ENCODE results near the gene ZMYND8. TPM values are rescaled to one million over a fixed set of nuclear protein-coding genes. Genes with fewer than 3 reads are reported as not detected.
"Not testable (repeated sequence)": the region's sequence is repeated elsewhere in the genome, so short reads cannot be mapped to it uniquely, and the experiment has no call there.

Gene ZMYND8
- total RNA-seq, 4 donors from 2014 or later = 41.6 to 79.4 (median 60.7) TPM

DNA sequence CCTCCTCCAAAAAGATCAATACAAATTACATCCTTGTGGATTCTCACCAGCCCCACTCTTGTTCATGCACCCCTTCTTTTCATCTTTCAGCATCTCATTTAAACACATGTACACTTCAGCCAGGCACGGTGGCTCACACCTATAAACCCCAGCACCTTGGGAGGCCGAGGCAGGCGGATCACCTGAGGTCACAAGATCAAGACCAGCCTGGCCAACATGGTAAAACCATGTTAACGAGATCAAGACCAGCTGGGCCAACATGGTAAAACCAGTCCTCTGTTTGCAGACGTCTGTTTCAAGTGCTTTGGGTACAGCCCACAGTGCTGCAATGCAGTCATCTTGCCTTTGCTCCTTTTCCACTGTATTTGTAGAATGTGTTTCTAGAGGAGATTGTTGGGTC is 45.3 kb downstream of the ZMYND8 start:
- H3K9me3 ChIP-seq = no peaks in the 10 kb centered on the region
- in situ Hi-C loops (cut with MboI; ENCODE audit: low pct_ligation_motif_present in 1 of 4, low pct_unique_long_range_greater_than_20kb in 1 of 4, low sequenced_read_pairs in 3 of 4) (loop anchor here in 1 of 4 donors (10.0 kb wide), 1 partner anchor 54 kb away; no protein-coding TSS in a partner anchor), intact Hi-C loops (cut with DNase I; ENCODE audit: low total_unique reads) (loop anchor here (5.0 kb wide), 1 partner anchor 781 kb away; no protein-coding TSS in a partner anchor)
- peaks cover 9 to 29% (median 15%) of the 10 kb centered on the region in 4 donors for H3K4me1 ChIP-seq
- DNase-seq = no peak
- H3K36me3 ChIP-seq = peaks cover 0 to 26% (median 10%) of the 10 kb centered on the region in 4 donors
- WGBS, 2 donors (ENCODE audit: low coverage in 1 of 2) = 88 to 96% methylated on average over 3 to 5 of the region's 5 CpGs
- no peak overlapping the region for H3K27ac ChIP-seq
- H3K4me3 ChIP-seq = no peak overlapping the region
- no peak for TF ChIP-seq EP300 (IDR thresholded peaks at IDR 0.05; ENCODE audit: low read depth)
- TF ChIP-seq POLR2A (IDR thresholded peaks at IDR 0.05) = no peak
- TF ChIP-seq, protein P1, sequence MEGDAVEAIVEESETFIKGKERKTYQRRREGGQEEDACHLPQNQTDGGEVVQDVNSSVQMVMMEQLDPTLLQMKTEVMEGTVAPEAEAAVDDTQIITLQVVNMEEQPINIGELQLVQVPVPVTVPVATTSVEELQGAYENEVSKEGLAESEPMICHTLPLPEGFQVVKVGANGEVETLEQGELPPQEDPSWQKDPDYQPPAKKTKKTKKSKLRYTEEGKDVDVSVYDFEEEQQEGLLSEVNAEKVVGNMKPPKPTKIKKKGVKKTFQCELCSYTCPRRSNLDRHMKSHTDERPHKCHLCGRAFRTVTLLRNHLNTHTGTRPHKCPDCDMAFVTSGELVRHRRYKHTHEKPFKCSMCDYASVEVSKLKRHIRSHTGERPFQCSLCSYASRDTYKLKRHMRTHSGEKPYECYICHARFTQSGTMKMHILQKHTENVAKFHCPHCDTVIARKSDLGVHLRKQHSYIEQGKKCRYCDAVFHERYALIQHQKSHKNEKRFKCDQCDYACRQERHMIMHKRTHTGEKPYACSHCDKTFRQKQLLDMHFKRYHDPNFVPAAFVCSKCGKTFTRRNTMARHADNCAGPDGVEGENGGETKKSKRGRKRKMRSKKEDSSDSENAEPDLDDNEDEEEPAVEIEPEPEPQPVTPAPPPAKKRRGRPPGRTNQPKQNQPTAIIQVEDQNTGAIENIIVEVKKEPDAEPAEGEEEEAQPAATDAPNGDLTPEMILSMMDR (IDR thresholded peaks at IDR 0.05) = no peak
- no peak for TF ChIP-seq POLR2AphosphoS5 (IDR thresholded peaks at IDR 0.05)
- H3K27me3 ChIP-seq = no peaks in the 10 kb centered on the region

- 89 to 93% methylated on average over 6 to 8 of the region's 8 CpGs for WGBS, 2 donors (ENCODE audit: low coverage in 1 of 2)
- no peaks in the 10 kb centered on the region for H3K27me3 ChIP-seq
These were observed 45.8 kb downstream of the ZMYND8 start for GRCh38 chr20:47310729-47311128.

GRCh38 chr20:47309806-47310426 is 46.6 kb downstream of the ZMYND8 start:
- WGBS, 2 donors (ENCODE audit: low coverage in 1 of 2) = 63 to 94% methylated on average over 7 to 11 of the region's 11 CpGs
- Histone ChIP-seq H3K27ac (peak overlapping the region; percentile 3 to 64 (median 41)), H3K4me3 (no peak overlapping the region), H3K9me3 (no peaks in the 10 kb centered on the region), H3K4me1 (peaks cover 3 to 20% (median 6%) of the 10 kb centered on the region in 4 donors), H3K36me3 (peaks cover 0 to 29% (median 10%) of the 10 kb centered on the region in 4 donors), H3K27me3 (no peaks in the 10 kb centered on the region)
- in situ Hi-C loops (cut with MboI; ENCODE audit: low pct_ligation_motif_present in 1 of 4, low pct_unique_long_range_greater_than_20kb in 1 of 4, low sequenced_read_pairs in 3 of 4) (loop anchor here in 1 of 4 donors (10.0 kb wide), 1 partner anchor 55 kb away; no protein-coding TSS in a partner anchor), intact Hi-C loops (cut with DNase I; ENCODE audit: low total_unique reads) (loop anchor here (5.0 kb wide), 1 partner anchor 782 kb away; no protein-coding TSS in a partner anchor)
- TF ChIP-seq EP300 (IDR thresholded peaks at IDR 0.05; ENCODE audit: low read depth) (no peak), POLR2A (IDR thresholded peaks at IDR 0.05) (no peak), POLR2AphosphoS5 (IDR thresholded peaks at IDR 0.05) (no peak)
- TF ChIP-seq, protein P1 (IDR thresholded peaks at IDR 0.05) = no peak
- DNase-seq = no peak

More at GRCh38 chr20:47310729-47311128, 45.8 kb downstream of the ZMYND8 start:
- no peak for TF ChIP-seq EP300 (IDR thresholded peaks at IDR 0.05; ENCODE audit: low read depth)
- TF ChIP-seq, protein P1 (IDR thresholded peaks at IDR 0.05) = no peak
- TF ChIP-seq POLR2A (IDR thresholded peaks at IDR 0.05) = no peak
- TF ChIP-seq POLR2AphosphoS5 (IDR thresholded peaks at IDR 0.05) = no peak
- Histone ChIP-seq H3K27ac (no peak overlapping the region), H3K4me1 (peaks cover 4 to 24% (median 11%) of the 10 kb centered on the region in 4 donors), H3K9me3 (no peaks in the 10 kb centered on the region), H3K36me3 (peaks cover 0 to 29% (median 10%) of the 10 kb centered on the region in 4 donors), H3K4me3 (no peak overlapping the region)
- in situ Hi-C loops (cut with MboI; ENCODE audit: low pct_ligation_motif_present in 1 of 4, low pct_unique_long_range_greater_than_20kb in 1 of 4, low sequenced_read_pairs in 3 of 4) (loop anchor here in 1 of 4 donors (10.0 kb wide), 1 partner anchor 54 kb away; no protein-coding TSS in a partner anchor), intact Hi-C loops (cut with DNase I; ENCODE audit: low total_unique reads) (loop anchor here (5.0 kb wide), 1 partner anchor 782 kb away; no protein-coding TSS in a partner anchor)
- DNase-seq = no peak

DNA sequence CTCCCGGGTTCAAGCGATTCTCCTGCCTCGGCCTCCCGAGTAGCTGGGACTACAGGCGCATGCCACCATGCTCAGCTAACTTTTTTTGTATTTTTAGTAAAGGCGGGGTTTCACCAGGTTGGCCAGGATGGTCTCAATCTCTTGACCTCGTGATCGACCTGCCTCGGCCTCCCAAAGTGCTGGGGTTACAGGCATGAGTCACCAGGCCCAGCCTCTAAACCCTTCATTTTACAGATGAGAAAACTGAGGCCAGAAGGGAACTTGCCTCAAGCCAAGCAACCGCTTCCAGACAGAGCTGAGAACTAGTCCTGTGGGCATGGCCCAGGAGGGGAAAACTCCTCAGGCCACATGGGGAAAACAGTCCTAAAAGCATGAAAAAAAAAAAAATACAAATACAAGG is 47.1 kb downstream of the ZMYND8 start:
- peaks cover 8 to 20% (median 10%) of the 10 kb centered on the region in 4 donors for H3K4me1 ChIP-seq
- WGBS, 2 donors (ENCODE audit: low coverage in 1 of 2) = 98 to 100% methylated on average over 1 to 10 of the region's 10 CpGs
- in situ Hi-C loops (cut with MboI; ENCODE audit: low pct_ligation_motif_present in 1 of 4, low pct_unique_long_range_greater_than_20kb in 1 of 4, low sequenced_read_pairs in 3 of 4) = no loop called here
- intact Hi-C loops (cut with DNase I; ENCODE audit: low total_unique reads) = no loop called here
- H3K36me3 ChIP-seq = peaks cover 0 to 29% (median 10%) of the 10 kb centered on the region in 4 donors
- H3K4me3 ChIP-seq = no peak overlapping the region
- DNase-seq = no peak
- no peaks in the 10 kb centered on the region for H3K9me3 ChIP-seq
- H3K27me3 ChIP-seq = no peaks in the 10 kb centered on the region
- H3K27ac ChIP-seq = peak overlapping the region; percentile 3 to 64 (median 41)
- no peak for TF ChIP-seq POLR2AphosphoS5 (IDR thresholded peaks at IDR 0.05)
- no peak for TF ChIP-seq POLR2A (IDR thresholded peaks at IDR 0.05)
- no peak for TF ChIP-seq EP300 (IDR thresholded peaks at IDR 0.05; ENCODE audit: low read depth)
- TF ChIP-seq, protein P1 (IDR thresholded peaks at IDR 0.05) = no peak

- in situ Hi-C loops (cut with MboI; ENCODE audit: low pct_ligation_motif_present in 1 of 4, low pct_unique_long_range_greater_than_20kb in 1 of 4, low sequenced_read_pairs in 3 of 4); H3K27me3 ChIP-seq; H3K4me3 ChIP-seq; intact Hi-C loops (cut with DNase I; ENCODE audit: low total_unique reads); DNase-seq; H3K9me3 ChIP-seq: not testable (repeated sequence)
- 93 to 100% methylated on average over 4 to 9 of the region's 9 CpGs for WGBS, 2 donors (ENCODE audit: low coverage in 1 of 2)
- H3K27ac ChIP-seq = peak overlapping the region in 1 of 4 donors; percentile 64
- H3K36me3 ChIP-seq = peaks cover 0 to 29% (median 10%) of the 10 kb centered on the region in 4 donors
- H3K4me1 ChIP-seq = peaks cover 9 to 29% (median 22%) of the 10 kb centered on the region in 4 donors
These were observed 48.9 kb downstream of the ZMYND8 start for GRCh38 chr20:47307569-47307968.
